Peyer's patch (tissue), 4 donors: Measurements from ENCODE around the gene KIAA1755.

ENCODE experiments used
- POLR2A ChIP-seq, 2 donors: fragments of 450-650 bp; IDR thresholded peaks; one replicate each; pipeline ENCODE4 v1.5.1; 2017; ENCODE audit warnings: antibody characterized with exemption in 2 of 2, mild to moderate bottlenecking in 2 of 2, moderate library complexity in 2 of 2
- TF ChIP-seq, protein P1 (sequence below), 6 experiments: fragments of 450-650 bp in 4 of 6; fragments of 200-600 bp in 2 of 6; sonication (generic) in 1 of 6; IDR thresholded peaks; one replicate each; pipeline ENCODE4 v1.5.1; 2017 to 2019; ENCODE audit warnings: antibody characterized with exemption in 6 of 6, mild to moderate bottlenecking in 3 of 6, moderate library complexity in 1 of 6

DNA sequence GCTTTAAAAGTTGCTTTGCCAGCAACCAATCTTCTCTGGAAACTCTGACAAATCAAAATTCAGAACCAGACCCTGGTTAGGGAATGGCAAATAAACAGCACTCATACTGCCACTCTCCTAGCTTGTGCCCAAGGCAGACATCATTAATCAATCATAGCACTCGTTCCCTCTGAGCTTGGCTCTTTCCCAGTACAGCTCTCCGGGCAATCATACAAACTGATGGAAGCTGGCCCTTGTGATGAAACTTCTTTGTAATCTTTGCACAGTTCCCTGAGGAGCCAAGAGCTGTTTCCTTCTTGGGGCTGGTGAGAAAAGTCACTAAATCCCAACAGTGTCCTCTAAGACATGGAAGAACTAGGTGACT, 34.7 kb downstream of the KIAA1755 start:
- TF ChIP-seq, protein P1, sequence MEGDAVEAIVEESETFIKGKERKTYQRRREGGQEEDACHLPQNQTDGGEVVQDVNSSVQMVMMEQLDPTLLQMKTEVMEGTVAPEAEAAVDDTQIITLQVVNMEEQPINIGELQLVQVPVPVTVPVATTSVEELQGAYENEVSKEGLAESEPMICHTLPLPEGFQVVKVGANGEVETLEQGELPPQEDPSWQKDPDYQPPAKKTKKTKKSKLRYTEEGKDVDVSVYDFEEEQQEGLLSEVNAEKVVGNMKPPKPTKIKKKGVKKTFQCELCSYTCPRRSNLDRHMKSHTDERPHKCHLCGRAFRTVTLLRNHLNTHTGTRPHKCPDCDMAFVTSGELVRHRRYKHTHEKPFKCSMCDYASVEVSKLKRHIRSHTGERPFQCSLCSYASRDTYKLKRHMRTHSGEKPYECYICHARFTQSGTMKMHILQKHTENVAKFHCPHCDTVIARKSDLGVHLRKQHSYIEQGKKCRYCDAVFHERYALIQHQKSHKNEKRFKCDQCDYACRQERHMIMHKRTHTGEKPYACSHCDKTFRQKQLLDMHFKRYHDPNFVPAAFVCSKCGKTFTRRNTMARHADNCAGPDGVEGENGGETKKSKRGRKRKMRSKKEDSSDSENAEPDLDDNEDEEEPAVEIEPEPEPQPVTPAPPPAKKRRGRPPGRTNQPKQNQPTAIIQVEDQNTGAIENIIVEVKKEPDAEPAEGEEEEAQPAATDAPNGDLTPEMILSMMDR (IDR thresholded peaks at IDR 0.05), result no peak
- no peak for TF ChIP-seq POLR2A (IDR thresholded peaks at IDR 0.05)
